Ovary (tissue), 9 donors: Measurements from ENCODE around the gene ZBTB7B. TPM values are rescaled to one million over a fixed set of nuclear protein-coding genes. Genes with fewer than 3 reads are reported as not detected.
A peak's percentile ranks its signal among the peaks of the same experiment; 100 is the strongest.

Source experiments
- DNase-seq, 5 donors: peaks; one replicate each; pipeline ENCODE4 v3.0.0-alpha.2; 2019 to 2020
- H3K27ac ChIP-seq, 2 donors: fragments of 200-600 bp; one replicate each; pipeline versions ENCODE4 v1.5.1 to v1.8.0; 2019 to 2022
- H3K27me3 ChIP-seq: fragments of 200-600 bp; one replicate; pipeline ENCODE4 v1.8.0; 2022
- H3K36me3 ChIP-seq: fragments of 200-600 bp; sonication (generic); one replicate; pipeline ENCODE4 v1.5.1; 2019
- H3K4me1 ChIP-seq: one replicate; pipeline ENCODE4 v1.8.1; 2013; ENCODE audit warnings: mild to moderate bottlenecking, moderate library complexity; ENCODE audit not compliant: insufficient read depth
- H3K4me3 ChIP-seq: fragments of 200-600 bp; sonication (generic); one replicate; pipeline ENCODE4 v1.5.1; 2017
- H3K9me3 ChIP-seq, 2 donors: fragments of 200-600 bp in 1 of 2; sonication (generic) in 1 of 2; one replicate each; pipeline versions ENCODE4 v1.5.1 to v1.8.1; 2013 to 2019; ENCODE audit warnings: mild to moderate bottlenecking in 1 of 2, moderate library complexity in 1 of 2
- CTCF ChIP-seq, 3 donors: fragments of 450-650 bp in 2 of 3; fragments of 200-600 bp in 1 of 3; IDR thresholded peaks; one replicate each; pipeline versions ENCODE4 v1.5.1 to v1.8.0; 2016 to 2022; ENCODE audit warnings: antibody characterized with exemption in 3 of 3, mild to moderate bottlenecking in 1 of 3
- EP300 ChIP-seq: sonication (generic); formaldehyde crosslinking; IDR thresholded peaks from one replicate; pipeline ENCODE4 v1.6.1; 2017; ENCODE audit warnings: antibody characterized with exemption
- POLR2A ChIP-seq: fragments of 450-650 bp; IDR thresholded peaks from one replicate; pipeline ENCODE4 v1.6.1; 2017; ENCODE audit warnings: antibody characterized with exemption, mild to moderate bottlenecking, moderate library complexity
- WGBS, 3 donors: extraction: QIAGEN DNeasy Blood & Tissue Kit in 1 of 3; methylation state at CpG; one replicate each; pipeline versions ENCODE4 v1.1.5 to v1.1.7; 2013 to 2017; 5-methylcytosine and 5-hydroxymethylcytosine counted together
- intact Hi-C, 4 donors: fragments of 100-400 bp; cut with DNase I; formaldehyde crosslinking; loops; one replicate each; pipeline versions ENCODE4 v1.11.0 to v1.15.1; 2022 to 2023
- microRNA-seq, 3 donors: library from miRNA; unstranded; fragments of <30 nt; microRNA quantifications; one replicate each; pipeline versions ENCODE4 to v1.2.0, GENCODE V29; 2019 to 2020
- polyA plus RNA-seq, 2 donors: library from polyadenylated mRNA; stranded (reverse); fragments of 200-250 nt in 1 of 2; fragments of 350-450 nt in 1 of 2; fragmentation: Illumina TruSeq in 1 of 2; extraction: RNeasy Lipid Tissue Mini Kit (QIAGEN cat#74804) in 1 of 2; gene quantifications; one replicate each; pipeline ENCODE4 v1.2.3, GENCODE V29; 2013 to 2014
- small RNA-seq: library from RNA; depleted of rRNA; stranded (forward); fragments of <200 nt; gene quantifications from one replicate; pipeline ENCODE3, GENCODE V24; 2016
- total RNA-seq, 7 donors: library from RNA; depleted of rRNA in 2 of 7; stranded (reverse); fragments of >200 nt in 2 of 7; fragmentation: NEBNext Ultra II Directional in 3 of 7; extraction: Animal tissue kit (Norgen Biotek cat#: 25700) in 3 of 7; gene quantifications; one replicate each; pipeline versions ENCODE4 v1.1.0 to v1.2.4, GENCODE V29; 2016 to 2023
- donor health status: DM: no; HTN: no; CAD: no; lungs with moderate emphysema.
- donor health status: DM: no; HTN: no; CAD: no.
- donor health status: Bipolar disorder and iron deficiency.
- donor health status: DM: yes; HTN: yes; CAD: no.
- donor health status: DM: no; HTN: no; CAD: no.
- donor health status: DM: yes; HTN: yes; CAD: no.

Gene ZBTB7B
- total and polyA plus RNA-seq, 9 donors, result 3.6 to 45.5 (median 28.9) TPM

- intact Hi-C loops, result loop anchor here in 3 of 4 donors (5.0 to 10.0 kb wide), 2 partner anchors 107 to 279 kb away; partner anchors contain the start of gene PBXIP1 (in 2 of the 3)
- Histone ChIP-seq H3K4me3 (peak overlapping the region; percentile 75), H3K36me3 (no peaks in the 10 kb centered on the region), H3K9me3 (no peaks in the 10 kb centered on the region), H3K4me1 (peaks cover 7% of the 10 kb centered on the region), H3K27me3 (no peaks in the 10 kb centered on the region), H3K27ac (peak overlapping the region; percentile 71 to 81)
- 6 to 12% (median 9%) methylated on average over 12 to 14 of the region's 14 CpGs for WGBS, 3 donors
- no peak for TF ChIP-seq POLR2A
- no peak for TF ChIP-seq EP300
- TF ChIP-seq CTCF (IDR thresholded peaks at IDR 0.05), result no peak
- DNase-seq, result peak in 2 of 5 donors; percentile 53 to 58
Observed at GRCh38 chr1:155064111-155064831, 61.7 kb downstream of the ZBTB7B start.

GRCh38 chr1:155064832-155065429 is 62.3 kb downstream of the ZBTB7B start:
- no peak overlapping the region for H3K27ac ChIP-seq
- no peaks in the 10 kb centered on the region for H3K27me3 ChIP-seq
- TF ChIP-seq POLR2A, result no peak
- no peak for TF ChIP-seq EP300
- no peak for TF ChIP-seq CTCF (IDR thresholded peaks at IDR 0.05)
- DNase-seq, result no peak
- no peaks in the 10 kb centered on the region for H3K36me3 ChIP-seq
- no peak overlapping the region for H3K4me3 ChIP-seq
- H3K4me1 ChIP-seq, result peaks cover 7% of the 10 kb centered on the region
- intact Hi-C loops, result loop anchor here in 3 of 4 donors (5.0 to 10.0 kb wide), 2 partner anchors 108 to 280 kb away; partner anchors contain the start of gene PBXIP1 (in 2 of the 3)
- WGBS, 3 donors, result 28 to 52% (median 37%) methylated on average over 5 of the region's 5 CpGs
- no peaks in the 10 kb centered on the region for H3K9me3 ChIP-seq

GRCh38 chr1:155066777-155067176 is 64.2 kb downstream of the ZBTB7B start:
- Histone ChIP-seq H3K4me1 (peaks cover 8% of the 10 kb centered on the region), H3K36me3 (no peaks in the 10 kb centered on the region), H3K27ac (no peak overlapping the region), H3K9me3 (no peaks in the 10 kb centered on the region), H3K27me3 (no peaks in the 10 kb centered on the region), H3K4me3 (no peak overlapping the region)
- DNase-seq, result no peak
- WGBS, 3 donors, result 82 to 87% (median 84%) methylated on average over 8 of the region's 8 CpGs
- TF ChIP-seq POLR2A, result no peak
- TF ChIP-seq EP300, result no peak
- TF ChIP-seq CTCF (IDR thresholded peaks at IDR 0.05), result no peak
- intact Hi-C loops, result loop anchor here in 1 of 4 donors (10.0 kb wide), 1 partner anchor 282 kb away; no protein-coding TSS in a partner anchor

Small RNAs within 50 kb of the gene (microRNA-seq; reads per million reads assigned to microRNA genes)
- 0 to 0.38 (median 0.36) reads per million in 3 donors for gene MIR4258

Small RNAs within 50 kb of the gene (small RNA-seq; reads per million reads assigned to genes)
- not detected for gene MIR4258

Other genes with a start within 250 kb of the ZBTB7B start
- 1 to 10 TPM in 5 of 7 donors, under 1 TPM in 2; 0.71 to 6.0 (median 1.7) TPM for gene KCNN3, start 132.5 kb upstream of the ZBTB7B start, total RNA-seq
- 1 to 10 TPM in 1 of 2 donors, under 1 TPM in 1; 0.91 to 6.1 TPM for gene KCNN3, start 132.5 kb upstream of the ZBTB7B start, polyA plus RNA-seq
- 10 to 100 TPM in 6 of 7 donors, 1 to 10 TPM in 1; 8.6 to 50.7 (median 35.3) TPM for gene PMVK, start 66.1 kb upstream of the ZBTB7B start, total RNA-seq
- 10 to 100 TPM; 21.4 to 30.6 TPM for gene PMVK, start 66.1 kb upstream of the ZBTB7B start, polyA plus RNA-seq
- gene PBXIP1, start 46.7 kb upstream of the ZBTB7B start, total RNA-seq, result 100 to 1,000 TPM in 6 of 7 donors, 10 to 100 TPM in 1; 78.7 to 170 (median 120) TPM
- 100 to 1,000 TPM; 105 to 151 TPM for gene PBXIP1, start 46.7 kb upstream of the ZBTB7B start, polyA plus RNA-seq
- 10 to 100 TPM; 17.2 to 53.0 (median 42.5) TPM for gene PYGO2, start 41.0 kb upstream of the ZBTB7B start, total RNA-seq
- gene PYGO2, start 41.0 kb upstream of the ZBTB7B start, polyA plus RNA-seq, result 10 to 100 TPM; 25.0 to 28.8 TPM
- gene SHC1, start 32.1 kb upstream of the ZBTB7B start, total RNA-seq, result 100 to 1,000 TPM in 1 of 7 donors, 10 to 100 TPM in 6; 36.8 to 183 (median 80.0) TPM
- gene SHC1, start 32.1 kb upstream of the ZBTB7B start, polyA plus RNA-seq, result 100 to 1,000 TPM in 1 of 2 donors, 10 to 100 TPM in 1; 56.8 to 161 TPM
- gene CKS1B, start 28.1 kb upstream of the ZBTB7B start, total RNA-seq, result 10 to 100 TPM; 12.2 to 29.9 (median 24.8) TPM
- gene CKS1B, start 28.1 kb upstream of the ZBTB7B start, polyA plus RNA-seq, result 10 to 100 TPM; 41.7 to 55.8 TPM
- 10 to 100 TPM; 11.1 to 30.0 (median 19.9) TPM for gene FLAD1, start 19.5 kb upstream of the ZBTB7B start, total RNA-seq
- 10 to 100 TPM; 14.2 to 16.4 TPM for gene FLAD1, start 19.5 kb upstream of the ZBTB7B start, polyA plus RNA-seq
- not detected for gene LENEP, start 9.2 kb upstream of the ZBTB7B start, total RNA-seq
- not detected for gene LENEP, start 9.2 kb upstream of the ZBTB7B start, polyA plus RNA-seq
- gene DCST2, start 31.0 kb downstream of the ZBTB7B start, total RNA-seq, result 1 to 10 TPM in 4 of 7 donors, under 1 TPM in 2, not detected in 1; 0.45 to 1.4 (median 1.2) TPM
- 1 to 10 TPM in 1 of 2 donors, under 1 TPM in 1; 0.17 to 1.1 TPM for gene DCST2, start 31.0 kb downstream of the ZBTB7B start, polyA plus RNA-seq
- under 1 TPM in 4 of 7 donors, not detected in 3; 0.22 to 0.80 (median 0.51) TPM for gene DCST1, start 31.0 kb downstream of the ZBTB7B start, total RNA-seq
- under 1 TPM in 1 of 2 donors, not detected in 1; 0.06 TPM for gene DCST1, start 31.0 kb downstream of the ZBTB7B start, polyA plus RNA-seq
- 100 to 1,000 TPM in 1 of 7 donors, 10 to 100 TPM in 6; 34.8 to 149 (median 67.8) TPM for gene ADAM15, start 48.5 kb downstream of the ZBTB7B start, total RNA-seq
- 10 to 100 TPM; 17.0 to 61.7 TPM for gene ADAM15, start 48.5 kb downstream of the ZBTB7B start, polyA plus RNA-seq
- gene EFNA4, start 60.9 kb downstream of the ZBTB7B start, total RNA-seq, result 10 to 100 TPM in 5 of 7 donors, 1 to 10 TPM in 2; 8.6 to 14.1 (median 12.2) TPM
- 10 to 100 TPM in 1 of 2 donors, 1 to 10 TPM in 1; 7.3 to 10.6 TPM for gene EFNA4, start 60.9 kb downstream of the ZBTB7B start, polyA plus RNA-seq
- 1 to 10 TPM; 1.3 to 3.7 (median 2.4) TPM for gene EFNA3, start 76.0 kb downstream of the ZBTB7B start, total RNA-seq
- gene EFNA3, start 76.0 kb downstream of the ZBTB7B start, polyA plus RNA-seq, result 1 to 10 TPM; 1.6 to 2.1 TPM
- 10 to 100 TPM; 12.1 to 51.6 (median 16.6) TPM for gene EFNA1, start 125.1 kb downstream of the ZBTB7B start, total RNA-seq
- 10 to 100 TPM; 18.6 to 27.3 TPM for gene EFNA1, start 125.1 kb downstream of the ZBTB7B start, polyA plus RNA-seq
- 10 to 100 TPM; 10.8 to 31.4 (median 16.8) TPM for gene SLC50A1, start 133.1 kb downstream of the ZBTB7B start, total RNA-seq
- 10 to 100 TPM; 19.7 to 50.2 TPM for gene SLC50A1, start 133.1 kb downstream of the ZBTB7B start, polyA plus RNA-seq
- gene DPM3, start 137.7 kb downstream of the ZBTB7B start, total RNA-seq, result 100 to 1,000 TPM in 1 of 7 donors, 10 to 100 TPM in 6; 59.3 to 126 (median 85.5) TPM
- 100 to 1,000 TPM in 1 of 2 donors, under 1 TPM in 1; 0.70 to 168 TPM for gene DPM3, start 137.7 kb downstream of the ZBTB7B start, polyA plus RNA-seq
- gene KRTCAP2, start 170.5 kb downstream of the ZBTB7B start, total RNA-seq, result 100 to 1,000 TPM in 6 of 7 donors, 10 to 100 TPM in 1; 96.5 to 209 (median 158) TPM
- gene KRTCAP2, start 170.5 kb downstream of the ZBTB7B start, polyA plus RNA-seq, result 100 to 1,000 TPM; 219 to 499 TPM
- under 1 TPM in 6 of 7 donors, not detected in 1; 0.12 to 0.87 (median 0.54) TPM for gene TRIM46, start 171.0 kb downstream of the ZBTB7B start, total RNA-seq
- gene TRIM46, start 171.0 kb downstream of the ZBTB7B start, polyA plus RNA-seq, result under 1 TPM; 0.12 to 0.24 TPM
- gene THBS3, start 205.1 kb downstream of the ZBTB7B start, total RNA-seq, result 10 to 100 TPM; 19.9 to 50.2 (median 29.1) TPM
- gene THBS3, start 205.1 kb downstream of the ZBTB7B start, polyA plus RNA-seq, result 10 to 100 TPM; 23.1 to 28.2 TPM
- gene MTX1, start 205.9 kb downstream of the ZBTB7B start, total RNA-seq, result 10 to 100 TPM; 18.5 to 33.4 (median 27.7) TPM
- gene MTX1, start 205.9 kb downstream of the ZBTB7B start, polyA plus RNA-seq, result 10 to 100 TPM; 15.6 to 35.4 TPM